ENCODE results near the gene TFAP2A.

The TFAP2A gene

DNA sequence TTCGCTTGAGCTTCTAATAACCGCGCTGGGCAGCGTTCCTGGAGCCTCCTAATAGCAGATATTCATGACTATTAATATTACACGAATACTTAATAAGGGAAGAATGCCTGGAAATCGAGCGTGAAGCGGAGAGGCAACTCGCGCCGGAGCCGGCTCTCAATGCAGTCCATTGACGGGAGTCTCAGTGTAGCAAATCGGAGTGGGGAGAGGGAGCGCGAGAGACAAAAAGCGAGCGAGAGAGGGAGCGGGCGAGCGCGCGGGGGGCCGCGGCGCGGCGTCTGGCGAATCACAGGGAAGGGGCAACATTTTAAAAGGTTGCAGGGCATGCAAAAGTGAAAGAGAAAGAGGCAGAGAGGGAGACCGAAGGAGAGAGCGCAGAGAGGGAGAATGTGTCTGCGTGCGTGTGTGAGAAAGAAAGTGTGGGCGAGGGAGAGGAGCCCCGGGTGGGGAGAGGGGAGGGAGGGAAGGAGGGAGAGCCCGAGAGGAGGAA lies 2.9 kb downstream of the TFAP2A start (continued):
- TF ChIP-seq, protein P1, sequence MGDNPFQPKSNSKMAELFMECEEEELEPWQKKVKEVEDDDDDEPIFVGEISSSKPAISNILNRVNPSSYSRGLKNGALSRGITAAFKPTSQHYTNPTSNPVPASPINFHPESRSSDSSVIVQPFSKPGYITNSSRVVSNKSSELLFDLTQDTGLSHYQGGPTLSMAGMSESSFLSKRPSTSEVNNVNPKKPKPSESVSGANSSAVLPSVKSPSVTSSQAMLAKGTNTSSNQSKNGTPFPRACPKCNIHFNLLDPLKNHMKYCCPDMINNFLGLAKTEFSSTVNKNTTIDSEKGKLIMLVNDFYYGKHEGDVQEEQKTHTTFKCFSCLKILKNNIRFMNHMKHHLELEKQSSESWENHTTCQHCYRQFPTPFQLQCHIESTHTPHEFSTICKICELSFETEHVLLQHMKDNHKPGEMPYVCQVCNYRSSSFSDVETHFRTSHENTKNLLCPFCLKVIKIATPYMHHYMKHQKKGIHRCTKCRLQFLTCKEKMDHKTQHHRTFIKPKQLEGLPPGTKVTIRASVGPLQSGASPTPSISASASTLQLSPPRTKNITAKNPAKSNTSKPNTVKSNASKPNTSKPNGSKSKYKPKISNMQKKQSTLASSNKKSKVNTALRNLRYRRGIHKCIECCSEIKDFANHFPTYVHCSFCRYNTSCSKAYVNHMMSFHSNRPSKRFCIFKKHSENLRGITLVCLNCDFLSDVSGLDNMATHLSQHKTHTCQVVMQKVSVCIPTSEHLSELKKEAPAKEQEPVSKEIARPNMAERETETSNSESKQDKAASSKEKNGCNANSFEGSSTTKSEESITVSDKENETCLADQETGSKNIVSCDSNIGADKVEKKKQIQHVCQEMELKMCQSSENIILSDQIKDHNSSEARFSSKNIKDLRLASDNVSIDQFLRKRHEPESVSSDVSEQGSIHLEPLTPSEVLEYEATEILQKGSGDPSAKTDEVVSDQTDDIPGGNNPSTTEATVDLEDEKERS (tag by site-specific recombination; IDR thresholded peaks at IDR 0.05), result no peak
- no peak for TF ChIP-seq ZNF433 (tag by site-specific recombination; IDR thresholded peaks at IDR 0.05; ENCODE audit: low read depth)
- TF ChIP-seq KLF7 (tag by site-specific recombination; IDR thresholded peaks at IDR 0.05; ENCODE audit: borderline replicate concordance), result peak; percentile 75; the same call in 1 of the 2 replicates
- TF ChIP-seq, protein P2, sequence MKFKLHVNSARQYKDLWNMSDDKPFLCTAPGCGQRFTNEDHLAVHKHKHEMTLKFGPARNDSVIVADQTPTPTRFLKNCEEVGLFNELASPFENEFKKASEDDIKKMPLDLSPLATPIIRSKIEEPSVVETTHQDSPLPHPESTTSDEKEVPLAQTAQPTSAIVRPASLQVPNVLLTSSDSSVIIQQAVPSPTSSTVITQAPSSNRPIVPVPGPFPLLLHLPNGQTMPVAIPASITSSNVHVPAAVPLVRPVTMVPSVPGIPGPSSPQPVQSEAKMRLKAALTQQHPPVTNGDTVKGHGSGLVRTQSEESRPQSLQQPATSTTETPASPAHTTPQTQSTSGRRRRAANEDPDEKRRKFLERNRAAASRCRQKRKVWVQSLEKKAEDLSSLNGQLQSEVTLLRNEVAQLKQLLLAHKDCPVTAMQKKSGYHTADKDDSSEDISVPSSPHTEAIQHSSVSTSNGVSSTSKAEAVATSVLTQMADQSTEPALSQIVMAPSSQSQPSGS (tag by site-specific recombination; IDR thresholded peaks at IDR 0.05; ENCODE audit: low read depth), result no peak
- TF ChIP-seq ZNF394 (tag by site-specific recombination; IDR thresholded peaks at IDR 0.05; ENCODE audit: borderline replicate concordance), result peak; percentile 50; the same call in 1 of the 2 replicates
- no peak for TF ChIP-seq ZNF777 (tag by site-specific recombination; IDR thresholded peaks at IDR 0.05; ENCODE audit: borderline replicate concordance)
- no peak for TF ChIP-seq ZNF404 (tag by site-specific recombination; IDR thresholded peaks at IDR 0.05)
- no peak for TF ChIP-seq ZNF132 (tag by site-specific recombination; IDR thresholded peaks at IDR 0.05; ENCODE audit: borderline replicate concordance)
- no peak for TF ChIP-seq ZFP3 (tag by site-specific recombination; IDR thresholded peaks at IDR 0.05; ENCODE audit: low read depth)
- TF ChIP-seq ZNF571 (tag by site-specific recombination; IDR thresholded peaks at IDR 0.05), result no peak
- no peak for TF ChIP-seq ZNF426 (tag by site-specific recombination; IDR thresholded peaks at IDR 0.05)
- no peak for TF ChIP-seq KLF9 (tag by site-specific recombination; IDR thresholded peaks at IDR 0.05; ENCODE audit: low read depth)
- peak; percentile 99 for TF ChIP-seq PRDM1 (tag by site-specific recombination; IDR thresholded peaks at IDR 0.05)
- TF ChIP-seq ZNF24 (tag by site-specific recombination; IDR thresholded peaks at IDR 0.05), result peak; percentile 50; the same call in 1 of the 2 replicates
- TF ChIP-seq, protein P3, sequence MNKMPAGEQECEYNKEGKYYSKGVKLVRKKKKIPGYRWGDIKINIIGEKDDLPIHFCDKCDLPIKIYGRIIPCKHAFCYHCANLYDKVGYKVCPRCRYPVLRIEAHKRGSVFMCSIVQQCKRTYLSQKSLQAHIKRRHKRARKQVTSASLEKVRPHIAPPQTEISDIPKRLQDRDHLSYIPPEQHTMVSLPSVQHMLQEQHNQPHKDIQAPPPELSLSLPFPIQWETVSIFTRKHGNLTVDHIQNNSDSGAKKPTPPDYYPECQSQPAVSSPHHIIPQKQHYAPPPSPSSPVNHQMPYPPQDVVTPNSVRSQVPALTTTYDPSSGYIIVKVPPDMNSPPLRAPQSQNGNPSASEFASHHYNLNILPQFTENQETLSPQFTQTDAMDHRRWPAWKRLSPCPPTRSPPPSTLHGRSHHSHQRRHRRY (tag by site-specific recombination; IDR thresholded peaks at IDR 0.05), result no peak
- TF ChIP-seq ZNF423 (tag by site-specific recombination; IDR thresholded peaks at IDR 0.05), result peak; percentile 60; the same call in 1 of the 2 replicates
- TF ChIP-seq ZNF10 (tag by site-specific recombination; IDR thresholded peaks at IDR 0.05), result no peak
- TF ChIP-seq ZNF768 (tag by site-specific recombination; IDR thresholded peaks at IDR 0.05), result no peak
- TF ChIP-seq, protein P4, sequence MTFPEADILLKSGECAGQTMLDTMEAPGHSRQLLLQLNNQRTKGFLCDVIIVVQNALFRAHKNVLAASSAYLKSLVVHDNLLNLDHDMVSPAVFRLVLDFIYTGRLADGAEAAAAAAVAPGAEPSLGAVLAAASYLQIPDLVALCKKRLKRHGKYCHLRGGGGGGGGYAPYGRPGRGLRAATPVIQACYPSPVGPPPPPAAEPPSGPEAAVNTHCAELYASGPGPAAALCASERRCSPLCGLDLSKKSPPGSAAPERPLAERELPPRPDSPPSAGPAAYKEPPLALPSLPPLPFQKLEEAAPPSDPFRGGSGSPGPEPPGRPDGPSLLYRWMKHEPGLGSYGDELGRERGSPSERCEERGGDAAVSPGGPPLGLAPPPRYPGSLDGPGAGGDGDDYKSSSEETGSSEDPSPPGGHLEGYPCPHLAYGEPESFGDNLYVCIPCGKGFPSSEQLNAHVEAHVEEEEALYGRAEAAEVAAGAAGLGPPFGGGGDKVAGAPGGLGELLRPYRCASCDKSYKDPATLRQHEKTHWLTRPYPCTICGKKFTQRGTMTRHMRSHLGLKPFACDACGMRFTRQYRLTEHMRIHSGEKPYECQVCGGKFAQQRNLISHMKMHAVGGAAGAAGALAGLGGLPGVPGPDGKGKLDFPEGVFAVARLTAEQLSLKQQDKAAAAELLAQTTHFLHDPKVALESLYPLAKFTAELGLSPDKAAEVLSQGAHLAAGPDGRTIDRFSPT (tag by site-specific recombination; IDR thresholded peaks at IDR 0.05), result peak; percentile 76; the same call in 1 of the 2 replicates
- peak; percentile 26; the same call in 1 of the 2 replicates for TF ChIP-seq BCL11B (tag by site-specific recombination; IDR thresholded peaks at IDR 0.05; ENCODE audit: low read depth)
- peak; percentile 47; the same call in 1 of the 2 replicates for TF ChIP-seq IKZF3 (tag by site-specific recombination; IDR thresholded peaks at IDR 0.05)
- TF ChIP-seq ZNF155 (tag by site-specific recombination; IDR thresholded peaks at IDR 0.05), result no peak
- no peak for TF ChIP-seq ZNF747 (tag by site-specific recombination; IDR thresholded peaks at IDR 0.05)
- peak; percentile 27; the same call in 1 of the 2 replicates for TF ChIP-seq ZBTB20 (tag by site-specific recombination; IDR thresholded peaks at IDR 0.05)
- TF ChIP-seq, protein P5, sequence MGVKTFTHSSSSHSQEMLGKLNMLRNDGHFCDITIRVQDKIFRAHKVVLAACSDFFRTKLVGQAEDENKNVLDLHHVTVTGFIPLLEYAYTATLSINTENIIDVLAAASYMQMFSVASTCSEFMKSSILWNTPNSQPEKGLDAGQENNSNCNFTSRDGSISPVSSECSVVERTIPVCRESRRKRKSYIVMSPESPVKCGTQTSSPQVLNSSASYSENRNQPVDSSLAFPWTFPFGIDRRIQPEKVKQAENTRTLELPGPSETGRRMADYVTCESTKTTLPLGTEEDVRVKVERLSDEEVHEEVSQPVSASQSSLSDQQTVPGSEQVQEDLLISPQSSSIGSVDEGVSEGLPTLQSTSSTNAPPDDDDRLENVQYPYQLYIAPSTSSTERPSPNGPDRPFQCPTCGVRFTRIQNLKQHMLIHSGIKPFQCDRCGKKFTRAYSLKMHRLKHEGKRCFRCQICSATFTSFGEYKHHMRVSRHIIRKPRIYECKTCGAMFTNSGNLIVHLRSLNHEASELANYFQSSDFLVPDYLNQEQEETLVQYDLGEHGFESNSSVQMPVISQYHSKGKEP (tag by site-specific recombination; IDR thresholded peaks at IDR 0.05), result peak; percentile 86
- TF ChIP-seq ZNF664 (tag by site-specific recombination; IDR thresholded peaks at IDR 0.05), result 0 out of 2 replicates have a peak, but pooled peaks have one; percentile 12
- TF ChIP-seq, protein P6, sequence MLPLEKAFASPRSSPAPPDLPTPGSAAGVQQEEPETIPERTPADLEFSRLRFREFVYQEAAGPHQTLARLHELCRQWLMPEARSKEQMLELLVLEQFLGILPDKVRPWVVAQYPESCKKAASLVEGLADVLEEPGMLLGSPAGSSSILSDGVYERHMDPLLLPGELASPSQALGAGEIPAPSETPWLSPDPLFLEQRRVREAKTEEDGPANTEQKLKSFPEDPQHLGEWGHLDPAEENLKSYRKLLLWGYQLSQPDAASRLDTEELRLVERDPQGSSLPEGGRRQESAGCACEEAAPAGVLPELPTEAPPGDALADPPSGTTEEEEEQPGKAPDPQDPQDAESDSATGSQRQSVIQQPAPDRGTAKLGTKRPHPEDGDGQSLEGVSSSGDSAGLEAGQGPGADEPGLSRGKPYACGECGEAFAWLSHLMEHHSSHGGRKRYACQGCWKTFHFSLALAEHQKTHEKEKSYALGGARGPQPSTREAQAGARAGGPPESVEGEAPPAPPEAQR (tag by site-specific recombination; IDR thresholded peaks at IDR 0.05), result no peak
- TF ChIP-seq ZNF202 (tag by site-specific recombination; IDR thresholded peaks at IDR 0.05; ENCODE audit: borderline replicate concordance), result no peak

Measured in HEK293 (cell line).